GM19099 (cell line): ENCODE results near the gene FAM120A.

Source experiments
- POLR2A ChIP-seq: IDR thresholded peaks from 3 replicates; pipeline ENCODE4 v1.6.1; 2011; ENCODE audit warnings: low read depth; ENCODE audit not compliant: insufficient read length; ENCODE audit errors: extremely low read depth

The FAM120A gene

DNA sequence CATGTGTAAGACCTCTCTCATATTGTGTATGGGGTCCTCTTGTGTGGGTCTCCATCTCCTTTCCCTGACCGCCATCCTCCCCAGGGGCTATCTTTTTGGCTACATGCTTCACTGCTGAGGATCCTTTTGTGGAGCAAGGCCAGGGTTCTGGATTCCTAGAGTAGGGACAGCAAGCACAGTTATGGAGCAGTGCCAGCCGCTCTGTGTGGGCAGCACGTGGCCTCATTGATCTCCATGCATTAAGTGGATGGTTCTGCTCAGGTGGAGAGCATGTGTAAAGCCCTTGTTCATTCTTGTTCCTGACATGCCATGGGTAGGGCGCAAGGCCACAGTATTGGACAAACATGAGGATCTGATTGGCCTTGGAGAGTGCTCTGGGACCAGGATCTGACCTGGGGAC lies 133.8 kb downstream of the FAM120A start:
- no peak for TF ChIP-seq POLR2A

DNA sequence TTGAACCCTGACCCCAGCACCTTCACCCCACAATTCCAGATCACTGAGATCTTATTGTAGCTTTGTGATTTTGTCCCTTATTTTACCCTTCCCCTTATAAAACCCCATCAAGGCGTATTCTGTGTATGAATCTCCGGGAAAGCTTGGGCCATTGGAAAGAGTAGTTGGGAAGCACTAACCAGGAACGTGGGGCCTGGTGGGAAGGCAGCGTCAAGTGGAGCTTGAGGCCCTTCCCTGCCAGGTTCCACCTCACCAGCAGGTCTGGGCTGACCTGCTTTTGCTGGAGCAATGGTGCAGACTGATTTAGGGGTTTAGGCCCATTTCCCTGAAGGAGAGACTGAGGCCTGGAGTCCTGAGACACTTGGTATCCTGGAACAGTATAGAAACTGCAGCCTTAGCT lies 134.2 kb downstream of the FAM120A start:
- TF ChIP-seq POLR2A: no peak

DNA sequence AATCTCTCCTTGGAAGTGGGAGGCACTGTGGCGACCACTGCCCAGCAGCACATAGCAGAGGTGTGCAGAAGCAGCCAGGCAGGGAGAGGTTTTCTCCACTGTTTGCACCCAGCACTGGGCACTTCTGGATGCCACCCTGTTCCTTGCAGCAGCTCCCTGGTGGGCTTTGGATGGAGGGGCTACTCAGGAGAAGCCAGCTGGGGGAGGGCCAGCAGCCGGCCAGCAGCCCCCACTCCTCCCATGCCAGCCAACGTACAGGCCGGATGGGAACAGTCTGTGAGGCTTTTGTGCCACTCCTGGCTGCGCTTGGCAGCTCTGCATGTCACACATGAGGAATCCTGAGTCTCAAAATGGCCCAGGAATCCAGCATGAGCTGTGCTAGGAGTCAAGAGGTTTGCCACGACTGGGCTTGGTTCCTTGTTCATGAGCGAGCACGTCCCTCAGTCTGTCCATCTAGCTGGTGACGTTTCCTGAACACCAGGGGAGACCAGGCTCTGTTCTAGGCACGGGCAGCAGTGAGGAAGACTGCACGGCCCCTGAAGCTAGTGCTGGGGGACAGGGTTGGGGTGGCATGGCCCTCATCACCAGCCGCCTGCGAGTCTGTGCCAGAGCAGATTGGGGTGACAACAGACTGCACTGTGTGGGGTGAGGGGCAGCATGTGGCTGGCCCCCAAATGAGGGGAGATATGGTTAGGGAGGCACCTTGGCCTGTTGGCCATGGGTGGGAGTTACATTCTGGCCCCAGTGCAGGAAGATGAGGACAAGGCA lies 135.0 kb downstream of the FAM120A start:
- TF ChIP-seq POLR2A: no peak

DNA sequence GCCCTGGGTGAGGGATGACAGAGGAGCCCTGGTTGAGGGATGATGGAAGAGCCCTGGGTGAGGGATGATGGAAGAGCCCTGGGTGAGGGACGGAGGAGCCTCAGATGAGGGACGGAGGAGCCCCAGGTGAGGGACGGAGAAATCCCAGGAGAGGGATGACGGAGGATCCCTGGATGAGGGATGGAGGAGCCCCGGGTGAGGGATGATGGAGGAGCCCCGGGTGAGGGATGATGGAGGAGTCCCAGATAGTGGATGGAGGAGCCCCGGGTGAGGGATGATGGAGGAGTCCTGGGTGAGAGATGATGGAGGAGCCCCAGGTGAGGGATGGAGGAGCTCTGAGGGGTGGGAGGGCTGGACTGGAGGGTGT lies 135.8 kb downstream of the FAM120A start:
- TF ChIP-seq POLR2A: no peak

DNA sequence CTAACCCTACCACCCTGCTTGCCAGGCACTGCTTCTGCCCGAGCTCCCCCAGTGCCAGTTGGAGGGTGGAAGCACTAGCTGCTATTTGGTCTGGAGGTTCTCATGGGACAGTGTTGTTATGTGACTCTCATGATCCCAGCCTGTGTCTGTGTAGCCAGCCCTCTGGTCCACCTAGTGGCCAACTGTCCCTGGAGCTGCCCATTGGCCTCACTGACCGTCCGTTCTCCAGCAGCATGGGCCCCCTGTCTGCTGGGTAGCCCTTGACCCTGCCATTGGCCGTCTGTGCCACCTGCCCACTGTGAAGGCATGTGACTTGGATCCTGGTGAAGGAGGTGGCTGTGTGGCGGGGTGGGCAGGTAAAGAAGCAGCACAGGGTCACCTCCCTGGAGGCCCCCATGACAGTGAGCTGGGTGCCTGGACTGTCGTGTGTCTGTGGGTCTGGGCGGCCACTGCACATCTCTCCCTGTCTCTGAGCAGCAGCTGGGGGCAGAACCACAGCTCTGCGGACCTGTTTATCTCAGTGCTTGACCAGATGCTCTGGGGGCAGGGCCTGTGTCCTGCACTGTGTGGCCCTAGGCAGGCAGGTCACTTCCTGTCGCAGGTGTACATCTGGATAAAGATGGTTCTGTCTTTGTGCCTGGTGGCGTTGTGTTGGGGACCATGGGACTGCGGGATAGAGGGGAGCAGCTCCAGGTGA lies 136.3 kb downstream of the FAM120A start:
- no peak for TF ChIP-seq POLR2A

DNA sequence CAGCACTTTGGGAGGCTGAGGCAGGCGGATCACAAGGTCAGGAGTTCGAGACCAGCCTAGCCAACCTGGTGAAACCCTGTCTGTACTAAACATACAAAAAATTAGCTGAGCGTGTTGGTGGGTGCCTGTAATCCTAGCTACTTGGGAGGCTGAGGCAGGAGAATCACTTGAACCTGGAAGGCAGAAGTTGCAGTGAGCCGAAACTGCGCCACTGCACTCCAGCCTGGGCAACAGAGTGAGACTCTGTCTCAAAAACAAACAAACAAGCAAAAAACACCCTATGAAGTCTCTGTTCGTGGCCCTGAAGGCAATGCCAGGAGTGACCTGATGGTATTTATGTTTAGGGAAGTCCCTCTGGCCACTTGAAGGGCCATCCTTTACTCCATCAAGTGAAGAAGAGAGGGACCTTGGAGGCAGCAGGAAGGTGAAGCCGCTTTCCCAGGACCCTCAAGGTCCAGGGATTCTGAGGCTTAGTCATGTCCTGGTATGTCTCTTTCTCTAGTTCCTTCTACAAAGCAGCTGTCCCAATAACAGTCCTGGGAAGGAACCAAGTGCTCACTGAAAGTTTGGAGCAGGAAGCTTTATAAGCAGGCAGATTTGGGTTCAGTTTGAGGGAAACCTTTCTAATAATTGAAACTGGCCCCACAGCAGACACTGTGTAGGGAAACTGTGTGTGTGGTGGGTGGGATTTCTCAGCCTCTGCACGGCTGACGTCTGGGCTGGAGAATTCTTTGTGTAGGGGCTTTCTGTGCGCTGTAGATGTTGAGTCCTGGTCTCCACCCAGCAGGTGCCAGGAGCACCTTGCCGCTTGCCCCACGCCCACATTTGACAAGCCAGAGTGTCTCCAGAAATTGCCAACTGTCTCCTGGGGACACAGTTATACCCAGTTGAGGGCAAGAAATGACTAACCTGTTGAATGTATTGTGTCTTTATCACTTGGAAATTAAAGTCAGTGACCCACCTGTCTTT lies 137.4 kb downstream of the FAM120A start:
- no peak for TF ChIP-seq POLR2A

DNA sequence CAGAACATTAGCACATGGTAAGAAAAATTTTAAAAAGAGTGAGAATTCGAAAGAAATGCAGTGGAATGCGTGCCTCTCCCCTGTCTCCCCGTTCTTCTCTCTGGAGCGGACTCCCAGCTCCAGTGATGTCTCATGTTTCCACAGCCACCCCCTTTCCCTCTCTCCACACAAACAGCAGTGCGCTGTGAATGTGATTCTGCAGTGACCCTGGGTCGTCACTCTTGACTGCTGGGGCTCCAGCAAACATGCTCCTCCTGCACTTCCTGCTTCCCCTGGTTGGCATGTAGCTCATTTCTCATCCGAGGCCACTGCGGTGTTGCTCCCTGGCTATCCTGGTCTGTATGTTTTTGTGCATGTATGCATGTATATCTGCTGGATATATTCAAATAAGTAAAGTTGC lies 138.2 kb downstream of the FAM120A start:
- TF ChIP-seq POLR2A: no peak

DNA sequence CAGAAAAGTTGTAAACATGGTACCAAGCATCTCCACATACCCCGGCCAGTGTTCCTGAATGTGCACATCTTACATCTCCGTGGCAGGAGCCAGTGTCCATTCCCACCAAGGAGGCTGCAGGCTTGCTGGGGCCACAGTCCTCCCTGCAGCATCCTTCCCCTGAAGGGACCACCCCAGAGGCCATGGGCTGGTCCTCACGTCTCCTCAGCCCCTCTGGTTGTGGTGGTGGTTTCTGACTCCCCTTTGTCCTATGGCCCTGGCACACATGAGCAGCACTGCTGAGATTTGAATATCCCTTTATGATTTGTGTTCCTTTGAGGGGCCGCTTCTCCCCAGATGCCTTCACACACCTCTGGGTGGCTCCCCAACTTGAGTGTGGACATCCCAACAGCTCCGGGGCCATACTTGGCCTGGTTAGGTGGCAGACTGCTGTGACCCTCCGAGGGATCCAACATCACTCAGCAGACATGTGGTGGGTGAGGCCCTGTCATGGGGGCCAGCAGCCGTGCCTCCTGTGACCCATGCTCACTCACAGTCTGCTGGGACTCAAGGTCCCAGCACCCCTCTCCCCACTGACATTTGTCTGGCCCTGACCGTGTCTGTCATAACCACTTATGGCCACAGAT lies 139.2 kb downstream of the FAM120A start:
- TF ChIP-seq POLR2A: no peak

DNA sequence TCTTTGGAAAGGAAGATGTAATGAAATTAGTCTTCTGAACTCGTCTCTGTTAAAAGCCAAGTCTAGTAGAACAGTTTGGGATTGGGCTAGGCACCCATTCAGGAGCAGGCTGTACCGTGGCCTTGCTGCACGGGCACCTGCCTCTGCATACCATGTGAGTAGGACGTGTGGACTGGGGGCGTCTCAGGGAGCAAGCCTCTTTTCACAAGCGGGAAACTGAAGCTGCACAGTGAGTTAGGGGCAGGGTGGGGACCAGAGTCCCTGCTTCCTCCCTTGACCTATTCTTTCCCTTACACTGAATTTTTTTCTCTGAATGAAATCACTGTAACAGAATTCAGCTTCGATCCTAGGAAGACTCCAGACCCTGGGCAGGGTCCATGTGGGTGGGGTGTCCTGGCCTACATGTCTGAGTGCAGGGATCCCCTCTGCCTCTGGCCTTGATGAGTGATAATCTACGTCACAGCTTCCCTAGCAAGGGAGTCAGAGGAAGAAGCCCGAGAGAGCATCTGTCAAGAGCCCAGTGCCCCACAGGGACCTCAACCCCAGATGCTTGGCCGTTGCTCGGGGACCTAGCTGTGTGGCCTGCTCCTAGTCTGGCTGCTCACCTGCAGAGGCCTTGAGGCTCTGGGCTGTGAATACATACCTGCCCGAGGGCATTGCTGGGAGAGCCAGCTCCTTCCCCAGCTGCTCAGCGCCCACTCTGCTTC lies 140.0 kb downstream of the FAM120A start:
- no peak for TF ChIP-seq POLR2A

DNA sequence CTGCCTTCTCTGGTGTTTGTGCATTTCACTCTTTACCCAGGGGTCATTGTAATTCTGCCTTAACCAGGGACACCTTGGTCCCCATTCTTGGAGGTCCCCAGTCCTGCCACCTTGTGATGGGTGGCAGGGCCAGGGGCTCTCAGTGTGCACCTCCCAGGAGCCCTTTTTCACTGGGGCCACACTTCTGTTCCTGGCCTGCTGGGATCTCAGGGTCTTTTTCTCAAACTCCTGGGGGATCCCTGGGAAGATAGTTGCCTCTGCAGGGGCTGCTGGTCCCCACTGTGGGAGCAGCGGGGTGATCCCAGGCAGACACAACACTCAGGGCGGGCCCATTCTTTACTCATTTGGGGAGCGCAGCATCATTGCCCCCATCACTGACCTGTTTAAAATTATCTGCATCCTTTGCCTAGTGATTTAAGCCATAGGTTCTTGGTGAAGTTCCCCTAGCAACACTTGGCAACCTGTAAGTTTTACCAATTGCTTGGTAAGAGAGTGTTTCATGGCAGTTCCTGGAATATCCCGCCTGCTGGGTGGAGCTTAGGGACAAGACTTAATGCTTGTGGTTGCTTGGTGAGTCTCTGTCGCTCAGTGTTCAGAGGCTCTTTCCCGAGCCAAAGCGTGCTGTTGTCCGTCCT lies 140.6 kb downstream of the FAM120A start:
- no peak for TF ChIP-seq POLR2A

DNA sequence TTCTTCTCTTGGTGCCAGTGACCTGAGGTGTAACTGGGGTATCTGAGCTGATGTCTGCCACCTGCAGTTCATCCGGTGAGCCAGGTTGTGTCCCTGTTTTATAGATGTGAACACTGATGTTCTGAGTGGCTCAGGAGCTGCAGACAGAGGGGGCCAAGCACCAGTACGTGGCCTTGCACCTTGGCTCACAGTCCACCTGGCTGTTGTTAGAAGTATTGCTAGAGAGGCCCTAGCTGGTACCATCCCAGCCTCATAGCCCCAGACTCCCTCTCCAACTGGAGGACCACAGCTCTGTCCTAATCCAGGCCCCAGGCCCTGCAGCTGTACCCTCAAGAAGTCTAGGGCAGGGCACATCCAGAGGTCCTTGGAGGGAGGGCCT lies 141.1 kb downstream of the FAM120A start:
- TF ChIP-seq POLR2A: no peak

DNA sequence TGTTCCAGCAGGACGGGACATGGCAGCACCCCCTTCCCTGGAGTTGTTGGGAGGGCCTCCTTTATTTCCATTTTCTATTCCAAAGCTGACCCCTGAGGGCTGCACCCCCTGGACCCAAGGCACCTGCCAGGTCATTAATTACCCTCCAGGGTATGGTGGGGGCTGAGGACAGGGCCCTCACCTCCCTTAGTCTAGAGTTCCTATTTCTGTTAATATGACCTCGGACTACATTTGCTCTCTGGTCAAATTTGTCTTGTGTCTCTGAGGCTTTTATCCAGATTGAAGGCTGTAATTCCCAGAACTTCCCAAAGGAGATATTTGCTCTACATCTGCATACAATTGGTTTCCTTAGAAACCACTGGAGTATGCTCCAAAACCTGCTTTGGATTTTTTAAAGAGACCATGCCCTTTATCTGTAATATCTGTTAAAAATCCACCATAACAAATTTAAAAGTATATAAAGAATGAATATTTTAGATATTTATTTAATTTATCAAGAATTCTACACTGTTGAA lies 141.7 kb downstream of the FAM120A start:
- no peak for TF ChIP-seq POLR2A

DNA sequence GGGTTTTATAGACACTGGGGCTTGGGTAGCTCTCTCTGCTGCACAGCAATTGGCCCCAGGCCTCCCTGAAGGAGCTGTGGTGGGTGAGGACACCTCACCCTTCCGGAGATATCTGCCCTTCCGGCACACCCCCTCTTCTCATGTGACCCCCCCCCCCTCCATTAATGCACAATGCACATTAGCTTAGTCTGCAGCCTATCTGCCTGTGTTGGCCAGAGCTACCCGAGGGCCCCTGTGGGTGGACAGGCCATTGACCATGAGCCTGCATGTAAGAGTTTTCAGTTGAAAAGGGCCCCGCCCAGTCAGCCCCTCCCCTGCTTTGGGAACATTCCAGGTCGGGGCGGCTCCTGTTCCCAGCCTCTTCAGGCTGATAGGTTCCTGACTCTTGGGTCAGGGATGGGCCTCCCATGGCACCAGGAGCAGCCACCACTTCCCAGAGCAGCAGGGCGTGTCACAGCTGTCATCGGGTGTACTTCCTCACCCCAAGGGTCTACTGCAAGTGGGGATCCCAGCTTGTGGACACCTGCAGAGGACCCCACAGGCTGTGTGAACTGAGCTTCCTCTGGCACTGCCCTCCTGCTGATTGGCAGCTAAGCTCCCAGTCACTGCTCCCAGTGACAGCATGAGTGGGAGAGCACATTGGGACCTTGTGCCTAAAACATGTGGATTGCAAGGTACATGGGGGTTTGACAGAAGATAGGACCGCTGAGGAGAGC lies 142.7 kb downstream of the FAM120A start:
- TF ChIP-seq POLR2A: no peak
